GM21717 (cell line): ENCODE measurements around the gene CRY1.
A peak's percentile ranks its signal among the peaks of the same experiment; 100 is the strongest.

Experiments
- ATAC-seq: cut with Tn5 transposase; IDR thresholded peaks from one replicate; pipeline ENCODE4 v1.9.1; 2021; ENCODE audit warnings: mild to moderate bottlenecking, moderate library complexity; ENCODE audit not compliant: unreplicated experiment

CRY1 gene

DNA sequence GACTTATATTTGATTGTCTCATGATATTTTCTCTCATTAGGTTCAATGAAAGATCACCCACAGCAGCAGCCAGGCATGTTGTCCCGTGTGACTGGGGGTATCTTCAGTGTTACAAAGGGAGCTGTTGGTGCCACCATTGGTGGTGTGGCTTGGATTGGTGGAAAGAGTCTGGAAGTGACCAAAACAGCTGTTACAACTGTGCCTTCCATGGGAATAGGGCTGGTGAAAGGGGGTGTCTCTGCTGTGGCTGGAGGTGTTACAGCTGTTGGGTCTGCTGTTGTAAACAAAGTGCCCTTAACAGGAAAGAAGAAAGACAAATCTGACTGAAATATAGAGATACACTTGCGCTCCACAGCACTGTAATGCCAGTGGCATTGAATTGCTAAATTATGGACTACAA lies 122.3 kb downstream of the CRY1 start:
- no peak for ATAC-seq

DNA sequence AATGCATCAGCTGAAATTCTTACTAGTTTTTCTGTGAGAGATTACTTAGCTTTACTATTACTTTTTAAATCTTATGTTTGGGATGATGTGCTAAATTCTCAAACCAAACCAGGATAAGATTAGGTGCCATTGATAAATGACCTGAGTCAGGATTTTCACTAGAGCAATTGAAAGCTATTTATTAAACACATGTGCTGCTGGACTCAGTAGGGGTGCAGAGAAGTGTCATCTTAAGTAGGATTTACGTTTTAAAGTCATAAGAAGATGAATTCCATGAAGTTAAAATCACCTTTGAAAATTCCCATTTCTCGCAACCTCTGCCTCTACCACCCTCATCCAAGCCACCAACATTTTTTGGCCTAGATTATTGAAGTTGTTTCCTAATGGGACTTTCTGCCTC lies 128.8 kb downstream of the CRY1 start:
- ATAC-seq = no peak

DNA sequence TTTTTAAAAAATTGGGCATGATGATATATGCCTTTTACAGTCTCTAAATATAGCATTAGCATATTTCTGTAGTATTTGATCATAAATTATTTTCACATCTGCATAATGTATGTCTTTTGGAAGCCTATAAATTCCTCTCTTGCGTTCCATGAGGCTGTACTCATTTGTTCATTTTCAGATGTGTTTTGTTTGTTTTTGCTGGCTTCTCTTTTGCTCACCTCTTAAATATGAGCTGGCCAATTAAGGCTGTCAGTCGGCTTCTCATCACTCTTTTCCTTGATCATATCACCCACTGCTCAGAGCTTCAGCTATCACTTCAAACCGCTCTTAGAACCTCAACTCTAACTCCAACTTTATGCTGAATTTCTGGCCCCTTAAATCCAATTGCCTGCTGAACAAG lies 131.1 kb downstream of the CRY1 start:
- ATAC-seq = no peak

DNA sequence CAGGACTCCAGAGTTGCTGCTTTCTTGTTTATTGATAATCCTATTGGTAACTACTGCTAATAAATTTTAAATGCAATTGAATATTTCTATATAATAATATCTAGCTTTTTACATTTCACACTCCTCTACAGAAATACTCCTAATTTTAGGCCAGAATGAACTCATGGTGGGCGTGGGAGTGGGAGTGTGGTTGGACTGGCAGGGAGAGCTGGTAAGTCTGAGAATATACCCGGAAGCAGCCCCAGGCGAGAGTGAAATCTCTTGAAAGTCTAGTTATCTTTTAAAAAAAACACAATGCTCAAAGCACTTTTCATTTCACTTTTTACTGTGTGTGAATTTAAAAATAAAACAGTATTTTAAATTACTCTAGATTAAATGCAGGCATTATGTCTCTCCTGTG lies 132.9 kb downstream of the CRY1 start:
- ATAC-seq = no peak

DNA sequence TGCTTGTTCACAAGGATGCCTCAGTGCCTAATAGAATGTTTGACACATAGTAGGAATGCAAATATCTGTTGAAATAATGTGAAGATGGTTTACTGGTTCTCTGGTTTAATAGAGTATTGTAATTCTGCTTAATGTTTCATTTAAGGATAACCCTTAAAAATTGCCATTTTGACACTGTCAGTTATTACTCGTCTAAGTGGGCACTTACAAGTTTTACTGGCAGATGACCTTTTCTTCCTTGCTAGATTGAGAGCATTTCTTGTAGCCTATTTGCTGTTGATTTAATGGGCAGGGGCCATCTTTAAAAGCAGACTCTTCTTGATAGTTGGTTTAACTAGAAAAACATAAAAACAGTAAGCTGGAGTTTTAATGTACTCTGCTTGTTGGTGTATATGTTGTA lies 135.8 kb downstream of the CRY1 start:
- ATAC-seq = no peak

DNA sequence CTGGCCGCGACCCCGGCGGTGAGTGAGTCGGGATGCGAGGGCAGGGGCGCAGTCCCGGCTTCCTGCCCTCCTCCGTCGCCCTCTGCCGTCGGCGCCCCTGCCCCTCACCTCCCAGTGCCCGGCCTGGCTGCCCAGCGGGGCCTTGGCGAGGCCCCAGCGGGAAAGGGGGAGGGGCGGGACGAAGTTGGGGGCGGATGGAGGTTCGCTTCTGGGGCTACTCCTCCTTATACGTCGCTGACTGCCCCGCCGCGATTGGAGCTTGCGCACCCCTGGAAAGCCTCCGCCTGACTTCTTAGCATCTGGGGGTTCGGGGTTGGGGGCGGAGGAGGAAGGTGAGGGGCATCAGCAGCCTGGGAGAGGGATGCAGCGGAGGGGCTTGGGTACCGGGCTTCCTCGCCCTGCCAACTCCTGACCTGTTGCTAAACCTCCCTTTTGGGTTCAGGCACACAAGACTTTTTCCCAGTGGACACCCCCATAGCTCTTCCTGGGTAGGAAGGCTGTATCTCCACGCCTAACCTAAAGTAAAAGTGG lies 137.2 kb downstream of the CRY1 start:
- ATAC-seq = peak; percentile 41

DNA sequence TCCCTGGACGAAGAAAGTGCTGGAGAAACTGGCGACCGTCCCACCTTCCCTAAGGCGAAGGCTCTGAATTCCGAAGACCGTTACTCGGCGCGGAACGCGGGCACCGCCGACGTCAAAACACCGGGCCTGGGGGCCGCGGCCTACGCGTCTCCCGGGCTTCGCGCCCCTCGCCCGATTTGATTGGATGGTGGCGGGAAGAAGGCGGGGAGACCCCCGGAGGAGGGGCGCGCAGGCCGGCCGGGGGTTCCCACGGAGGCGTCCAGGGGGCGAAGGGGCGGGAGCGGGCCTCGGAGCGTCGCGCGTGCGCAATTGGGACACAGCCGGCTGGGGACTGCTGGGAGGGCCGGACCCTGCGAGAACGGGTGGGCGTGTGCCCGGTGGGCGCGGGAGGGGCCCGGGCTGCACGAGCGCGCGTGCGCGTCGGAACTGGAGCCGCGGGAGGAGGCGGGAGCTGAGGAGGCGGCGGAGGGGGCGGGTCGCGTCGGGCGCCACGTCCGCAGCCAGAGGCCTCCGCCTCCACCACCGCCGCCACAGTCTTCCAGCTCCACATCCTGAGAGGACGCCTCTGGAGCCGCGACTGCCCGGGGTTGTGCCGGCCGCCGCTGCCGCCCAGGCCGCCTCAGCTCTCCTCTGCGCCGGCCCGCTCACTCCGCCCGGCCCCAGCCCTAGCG lies 137.8 kb downstream of the CRY1 start, which contains the start of gene TMEM263:
TSS of gene TMEM263 (plus strand) at position 531 of the 671 bp plus-strand sequence. CDS start 11,210 bp downstream, outside the sequence.
- peak; percentile 64 for ATAC-seq

DNA sequence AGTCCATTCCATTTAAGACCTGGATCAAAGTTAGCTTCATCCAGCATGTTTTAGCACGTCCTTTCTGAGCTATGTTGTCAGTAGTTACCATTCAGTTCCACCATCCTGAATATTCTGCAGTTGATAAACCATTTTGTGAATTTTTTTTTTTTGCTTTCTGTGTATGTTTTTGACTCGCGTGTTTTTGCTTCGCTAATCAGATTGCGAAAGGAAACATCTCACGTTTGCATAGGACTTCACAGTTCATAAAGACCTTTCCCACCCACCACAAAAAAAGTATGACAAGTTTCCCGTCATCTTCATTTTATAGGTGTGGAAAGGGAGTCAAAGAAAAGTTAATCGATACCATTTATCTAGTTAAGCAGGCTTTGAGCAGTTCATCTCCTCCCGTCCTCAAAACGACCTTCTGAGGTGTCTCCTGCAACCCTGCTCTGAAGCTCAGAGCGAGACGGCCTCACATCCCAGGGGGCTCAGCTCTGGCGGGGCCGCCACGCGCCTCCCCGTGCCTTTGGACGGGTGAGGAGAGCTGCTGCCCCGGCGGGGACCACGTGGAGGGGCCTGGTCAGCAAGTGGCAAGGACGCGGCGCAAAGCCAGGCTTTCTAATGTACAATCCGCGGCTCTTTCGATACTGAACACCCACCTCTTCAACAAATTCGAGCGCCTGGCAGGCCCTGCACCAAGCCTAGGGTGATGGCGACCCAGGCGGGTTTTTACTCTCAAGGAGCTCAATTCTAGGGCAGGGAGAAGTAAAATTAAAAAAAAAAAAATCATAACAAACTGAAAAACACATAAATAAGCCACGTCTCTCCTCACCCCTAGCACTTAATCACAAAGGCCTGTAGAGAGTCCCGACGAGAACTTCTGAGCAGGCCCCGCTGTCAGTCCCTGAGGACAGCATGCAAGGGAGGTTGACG lies 138.6 kb downstream of the CRY1 start:
- no peak for ATAC-seq

DNA sequence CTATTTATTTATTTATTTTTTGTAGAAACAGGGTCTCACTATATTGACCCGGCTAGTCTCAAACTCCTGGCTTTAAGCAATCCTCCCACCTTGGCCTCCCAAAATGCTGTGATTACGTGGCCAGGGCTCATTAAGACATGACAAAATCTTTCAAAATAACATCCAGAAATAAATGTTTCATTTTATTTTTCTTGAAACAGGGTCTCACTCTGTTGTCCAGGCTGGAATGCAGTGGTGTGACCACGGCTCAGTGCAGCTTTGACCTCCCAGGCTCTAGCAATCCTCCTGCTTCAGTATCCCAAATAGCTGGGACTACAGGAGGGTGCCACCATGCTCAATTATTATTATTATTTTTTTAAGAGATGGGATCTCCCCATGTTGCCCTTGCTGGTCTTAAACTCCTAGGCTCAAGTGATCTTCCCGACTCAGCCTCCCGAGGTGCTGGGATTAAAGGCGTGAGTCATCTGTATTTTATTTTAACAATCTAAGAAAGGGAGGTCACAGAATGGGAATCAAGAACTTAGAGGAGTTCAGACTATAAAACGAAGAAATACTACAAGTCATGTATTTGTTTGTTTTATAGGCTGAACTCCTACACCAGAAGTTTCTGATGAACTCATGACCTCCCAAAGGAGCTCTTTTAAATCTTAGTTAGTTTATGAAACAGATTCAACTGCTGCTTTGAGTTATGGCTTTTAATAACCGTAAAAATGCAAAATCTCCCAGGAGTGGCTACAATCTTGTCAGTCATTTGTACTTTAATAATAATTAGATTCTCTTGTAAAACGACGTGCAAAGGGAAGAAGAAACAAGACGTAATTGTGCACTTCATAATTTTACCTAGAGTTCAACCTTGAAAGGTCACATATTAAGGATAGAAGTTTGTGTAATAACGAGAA lies 139.7 kb downstream of the CRY1 start:
- no peak for ATAC-seq

DNA sequence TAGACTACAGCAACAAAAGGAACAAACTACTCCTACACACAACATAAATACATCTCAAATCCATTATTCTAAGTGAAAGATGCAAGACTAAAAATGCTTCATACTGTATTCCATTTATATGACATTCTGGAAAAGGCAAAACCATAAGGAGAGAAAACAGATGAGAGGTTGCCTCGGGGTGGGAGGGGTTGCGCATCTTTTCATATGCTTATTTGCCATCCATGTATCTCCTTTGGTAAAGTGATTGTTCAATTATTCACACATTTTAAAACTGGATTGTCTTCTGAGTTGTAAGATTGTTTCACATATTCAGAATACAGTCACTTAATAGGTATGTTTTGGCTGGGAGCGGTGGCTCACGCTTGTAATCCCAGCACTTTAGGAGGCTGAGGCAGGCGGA lies 142.8 kb downstream of the CRY1 start:
- no peak for ATAC-seq

DNA sequence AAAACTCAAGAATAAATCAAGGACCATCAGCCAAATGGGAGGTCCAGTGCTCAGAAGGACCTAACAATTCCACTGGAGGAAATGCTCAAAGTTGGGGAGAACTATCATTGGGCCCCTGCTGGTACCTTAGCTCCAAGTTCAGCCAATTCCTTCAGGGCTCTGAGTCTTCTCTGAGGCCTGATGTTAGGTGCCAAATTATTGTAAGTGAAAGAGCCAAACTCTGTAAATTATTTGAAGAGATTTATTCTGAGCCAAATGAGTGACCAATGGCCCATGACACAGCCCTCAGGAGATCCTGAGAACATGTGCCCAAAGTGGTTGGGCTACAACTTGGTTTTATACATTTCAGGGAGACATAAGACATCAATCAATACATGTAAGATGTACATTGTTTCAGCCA lies 145.9 kb downstream of the CRY1 start:
- no peak for ATAC-seq

DNA sequence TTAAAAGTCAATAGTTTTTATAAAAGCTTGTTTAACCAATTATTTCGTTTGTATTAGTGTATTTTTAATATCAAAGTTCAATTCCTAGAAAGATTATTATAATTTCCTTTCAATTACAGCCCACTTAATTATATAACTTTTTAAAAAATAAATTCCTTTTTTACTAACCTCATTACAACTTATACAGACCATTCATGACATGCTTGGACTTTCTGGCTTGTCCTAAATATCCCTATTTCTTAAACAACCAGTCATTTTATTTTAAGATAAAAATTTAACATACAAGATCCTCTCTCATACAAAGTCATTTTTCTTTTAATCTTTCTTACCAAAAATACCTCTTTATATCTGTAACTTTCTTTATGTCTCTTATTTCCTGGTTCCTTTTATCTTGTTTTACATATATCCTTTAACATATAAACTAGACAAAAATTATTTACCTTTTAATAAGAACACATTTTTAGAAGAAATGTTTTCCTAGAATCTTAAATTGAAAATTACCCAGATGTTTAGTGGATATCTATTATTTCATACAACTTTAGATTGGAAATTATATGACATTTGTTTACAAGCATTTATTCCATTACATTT lies 148.0 kb downstream of the CRY1 start:
- no peak for ATAC-seq

DNA sequence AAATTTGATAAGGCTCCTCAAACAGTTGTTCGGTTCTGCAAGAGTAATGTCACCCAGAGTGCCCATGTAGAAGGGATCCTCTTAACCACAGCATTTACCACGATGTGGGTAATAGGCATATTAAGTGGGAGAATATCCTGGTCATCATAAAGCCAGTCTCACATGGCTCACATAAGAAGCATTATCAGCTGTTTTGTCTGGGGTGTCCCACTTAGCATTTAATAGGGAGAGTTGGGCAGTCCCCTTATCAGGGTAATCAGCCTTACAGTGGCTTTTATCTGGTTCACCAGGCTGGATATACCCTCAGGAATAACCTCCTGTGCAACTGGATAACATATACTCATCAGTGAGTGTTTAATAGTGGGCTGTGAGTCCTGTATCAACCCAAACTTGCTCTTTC lies 150.6 kb downstream of the CRY1 start:
- no peak for ATAC-seq

DNA sequence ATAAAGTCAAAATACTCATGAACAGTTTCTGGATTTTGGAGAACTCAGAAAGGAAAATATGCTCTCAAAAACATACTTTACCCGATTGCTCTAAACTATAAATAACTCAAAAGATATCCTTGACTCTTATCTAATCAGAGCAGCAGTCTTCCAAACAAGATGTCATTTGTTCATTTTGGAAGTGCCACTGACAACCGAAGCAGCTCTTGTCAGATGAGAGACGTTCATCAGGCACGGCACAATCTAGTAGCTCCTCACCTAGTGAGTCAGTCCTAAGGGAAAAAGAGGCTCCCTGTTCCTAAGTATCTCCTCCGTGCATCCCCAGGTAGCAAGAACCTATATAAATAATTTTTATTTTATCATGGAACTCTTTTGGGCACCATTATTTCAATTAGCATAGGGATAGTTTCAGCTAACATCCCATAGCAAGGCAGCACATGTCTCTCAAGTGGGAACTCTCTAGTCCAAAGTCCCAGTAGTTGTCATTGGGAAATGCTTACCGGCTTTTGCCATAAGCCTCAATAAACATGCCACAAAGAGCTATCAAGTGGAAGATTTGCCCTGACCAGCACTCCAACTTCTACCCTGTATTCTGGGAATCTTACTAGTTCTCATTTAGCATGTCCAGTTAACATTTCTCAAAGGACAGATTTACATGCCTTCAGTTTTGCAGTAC lies 151.7 kb downstream of the CRY1 start:
- no peak for ATAC-seq
